Adrenal gland (tissue), 12 donors: ENCODE data around the gene LIMK1. TPM values are rescaled to one million over a fixed set of nuclear protein-coding genes. Genes with fewer than 3 reads are reported as not detected.

ENCODE experiments used
- DNase-seq, 7 donors: peaks; one replicate each; pipeline ENCODE4 v3.0.0-alpha.2; 2019 to 2020
- H3K27ac ChIP-seq, 5 donors: fragments of 200-600 bp; sonication (generic) in 4 of 5; 1 replicate in 3 of 5; 2 replicates in 2 of 5; pipeline versions ENCODE4 v1.5.1 to v1.8.0; 2016 to 2020; ENCODE audit warnings: mild to moderate bottlenecking in 1 of 5
- H3K27me3 ChIP-seq: fragments of 200-600 bp; 2 replicates; pipeline ENCODE4 v1.8.0; 2021
- H3K36me3 ChIP-seq, 2 donors: fragments of 200-600 bp; replicated peaks in 1 of 2; 1 replicate in 1 of 2; 2 replicates in 1 of 2; pipeline versions ENCODE4 v1.5.1 to v1.8.0; 2018 to 2022
- H3K4me1 ChIP-seq, 2 donors: fragments of 200-600 bp; replicated peaks in 1 of 2; 1 replicate in 1 of 2; 2 replicates in 1 of 2; pipeline versions ENCODE4 v1.5.1 to v1.8.0; 2018 to 2021
- H3K4me3 ChIP-seq, 4 donors: fragments of 200-600 bp; sonication (generic) in 3 of 4; one replicate each; pipeline ENCODE4 v1.5.1; 2016 to 2018
- H3K9me3 ChIP-seq, 3 donors: fragments of 200-600 bp; sonication (generic) in 1 of 3; replicated peaks in 1 of 3; 1 replicate in 2 of 3; 2 replicates in 1 of 3; pipeline versions ENCODE4 v1.5.1 to v1.8.0; 2016 to 2021
- POLR2A ChIP-seq, 2 donors: fragments of 450-650 bp; IDR thresholded peaks; one replicate each; pipeline ENCODE4 v1.6.1; 2017; ENCODE audit warnings: antibody characterized with exemption in 2 of 2, mild to moderate bottlenecking in 2 of 2, moderate library complexity in 1 of 2
- WGBS, 4 donors: extraction: QIAGEN DNeasy Blood & Tissue Kit in 2 of 4; methylation state at CpG; one replicate each; pipeline versions ENCODE4 v1.1.5 to v1.1.7; 2013 to 2017; 5-methylcytosine and 5-hydroxymethylcytosine counted together
- intact Hi-C, 2 donors: fragments of 100-400 bp; cut with DNase I; formaldehyde crosslinking; loops; one replicate each; pipeline versions ENCODE4 v1.14.1 to v1.15.0; 2022 to 2023
- polyA plus RNA-seq, 3 donors: library from polyadenylated mRNA; stranded (reverse); fragments of 200-250 nt in 2 of 3; fragments of 350-450 nt in 1 of 3; fragmentation: Illumina TruSeq in 1 of 3; extraction: RNeasy Lipid Tissue Mini Kit (QIAGEN cat#74804) in 1 of 3; gene quantifications; one replicate each; pipeline ENCODE4 v1.2.3, GENCODE V29; 2013 to 2014
- total RNA-seq, 9 donors: library from RNA; depleted of rRNA in 4 of 9; stranded (reverse); fragments of >200 nt in 4 of 9; fragments of 120-200 nt in 1 of 9; fragmentation: NEBNext Ultra II Directional in 1 of 9; extraction: Animal tissue kit (Norgen Biotek cat#: 25700) in 1 of 9; gene quantifications; one replicate each; pipeline versions ENCODE4 v1.1.0 to v1.2.4, GENCODE V29; 2013 to 2023
- TF ChIP-seq, protein P1 (sequence below), 6 experiments: fragments of 450-650 bp in 4 of 6; fragments of 200-600 bp in 2 of 6; sonication (generic) in 1 of 6; IDR thresholded peaks; 1 replicate in 5 of 6; 2 replicates in 1 of 6; pipeline versions ENCODE4 v1.5.1 to v1.8.0; 2016 to 2021; ENCODE audit warnings: antibody characterized with exemption in 6 of 6, mild to moderate bottlenecking in 2 of 6, moderate library complexity in 1 of 6
- donor health status: healthy with polysubstance abuse.
- donor health status: Bipolar disorder and iron deficiency.
- donor health status: DM: yes; HTN: yes; CAD: no.
- donor health status: DM: no; HTN: no; CAD: no.
- donor health status: DM: no; HTN: no; CAD: no.
- donor health status: DM: yes; HTN: yes; CAD: no.

The LIMK1 gene
- total and polyA plus RNA-seq, 12 donors = 7.2 to 32.1 (median 19.8) TPM

DNA sequence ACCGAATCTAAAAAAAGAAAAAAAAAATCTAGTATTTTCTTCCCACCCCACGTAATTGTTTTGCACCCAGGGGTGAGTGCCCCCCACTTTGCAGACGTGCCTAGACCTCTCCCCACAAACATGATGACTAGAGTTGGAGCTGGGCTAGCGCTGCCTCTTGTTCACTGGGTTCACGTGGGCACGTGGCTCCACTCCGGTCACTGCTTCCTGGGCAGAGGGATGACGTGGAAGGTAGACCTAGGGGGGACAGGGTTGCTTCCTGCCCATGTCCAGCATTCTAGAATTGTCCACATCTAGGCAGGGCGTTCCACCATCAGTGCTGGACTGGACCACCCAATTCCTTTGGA, 861 bp upstream of the LIMK1 start:
- TF ChIP-seq POLR2A (IDR thresholded peaks at IDR 0.05) = no peak
- TF ChIP-seq, protein P1, sequence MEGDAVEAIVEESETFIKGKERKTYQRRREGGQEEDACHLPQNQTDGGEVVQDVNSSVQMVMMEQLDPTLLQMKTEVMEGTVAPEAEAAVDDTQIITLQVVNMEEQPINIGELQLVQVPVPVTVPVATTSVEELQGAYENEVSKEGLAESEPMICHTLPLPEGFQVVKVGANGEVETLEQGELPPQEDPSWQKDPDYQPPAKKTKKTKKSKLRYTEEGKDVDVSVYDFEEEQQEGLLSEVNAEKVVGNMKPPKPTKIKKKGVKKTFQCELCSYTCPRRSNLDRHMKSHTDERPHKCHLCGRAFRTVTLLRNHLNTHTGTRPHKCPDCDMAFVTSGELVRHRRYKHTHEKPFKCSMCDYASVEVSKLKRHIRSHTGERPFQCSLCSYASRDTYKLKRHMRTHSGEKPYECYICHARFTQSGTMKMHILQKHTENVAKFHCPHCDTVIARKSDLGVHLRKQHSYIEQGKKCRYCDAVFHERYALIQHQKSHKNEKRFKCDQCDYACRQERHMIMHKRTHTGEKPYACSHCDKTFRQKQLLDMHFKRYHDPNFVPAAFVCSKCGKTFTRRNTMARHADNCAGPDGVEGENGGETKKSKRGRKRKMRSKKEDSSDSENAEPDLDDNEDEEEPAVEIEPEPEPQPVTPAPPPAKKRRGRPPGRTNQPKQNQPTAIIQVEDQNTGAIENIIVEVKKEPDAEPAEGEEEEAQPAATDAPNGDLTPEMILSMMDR (IDR thresholded peaks at IDR 0.05) = no peak
- intact Hi-C loops = loop anchor here in 1 of 2 donors (5.0 kb wide), 1 partner anchor 100 kb away; no protein-coding TSS in a partner anchor
- no peak for DNase-seq

DNA sequence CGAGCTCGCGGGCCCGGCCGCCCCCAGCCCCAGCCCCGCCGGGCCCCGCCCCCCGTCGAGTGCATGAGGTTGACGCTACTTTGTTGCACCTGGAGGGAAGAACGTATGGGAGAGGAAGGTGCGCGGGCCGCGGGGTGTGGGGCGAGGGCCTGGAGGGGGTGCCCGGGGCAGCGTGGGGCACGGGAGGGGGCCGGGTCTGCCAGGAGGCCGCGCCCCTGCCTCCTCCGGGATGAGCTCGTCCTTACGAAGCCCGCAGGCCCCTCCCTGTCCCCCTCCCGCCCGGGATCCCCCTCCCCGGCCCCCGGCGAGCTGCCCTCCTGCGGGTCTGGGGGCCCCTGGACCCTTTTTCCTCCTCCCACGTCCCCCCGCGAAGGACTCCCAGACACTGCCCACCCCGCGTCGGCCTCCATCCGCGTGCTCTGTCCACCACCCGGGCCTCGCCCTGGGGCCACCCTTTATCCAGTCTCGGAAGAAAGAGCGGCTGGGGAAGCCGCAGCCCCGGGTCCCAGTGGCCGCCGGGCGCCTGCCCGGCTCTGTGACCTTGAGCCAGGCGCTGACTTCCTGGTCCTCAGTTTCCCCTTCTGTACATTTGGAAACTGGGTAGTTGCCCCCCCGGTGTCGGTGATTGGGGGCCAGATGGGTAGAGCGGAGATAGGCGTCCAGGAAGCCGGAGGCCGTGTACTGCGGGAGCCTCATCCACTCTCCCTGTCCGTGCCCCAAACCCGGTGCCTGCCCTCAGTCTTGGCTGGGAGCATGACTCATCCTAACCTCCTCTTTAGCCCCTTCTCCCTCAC, 521 bp downstream of the LIMK1 start:
- WGBS, 4 donors = 0 to 1% (median 0%) methylated on average over 4 to 59 of the region's 61 CpGs
- TF ChIP-seq POLR2A (IDR thresholded peaks at IDR 0.05) = peak in 1 of 2 donors; percentile 14
- TF ChIP-seq, protein P1 (IDR thresholded peaks at IDR 0.05) = no peak
- no peaks in the 10 kb centered on the region for H3K9me3 ChIP-seq
- peak overlapping the region in 3 of 5 donors; percentile 1 to 75 (median 57) for H3K27ac ChIP-seq
- H3K36me3 ChIP-seq = no peaks in the 10 kb centered on the region
- intact Hi-C loops = loop anchor here in 1 of 2 donors (5.0 kb wide), 1 partner anchor 98 kb away; no protein-coding TSS in a partner anchor
- peak in 6 of 7 donors; percentile 51 to 63 (median 60) for DNase-seq
- peaks cover 16 to 21% of the 10 kb centered on the region in 2 donors for H3K4me1 ChIP-seq
- H3K27me3 ChIP-seq = no peaks in the 10 kb centered on the region
- peak overlapping the region in 2 of 4 donors; percentile 73 to 79 for H3K4me3 ChIP-seq

More for the DNA sequence above, 861 bp upstream of the LIMK1 start:
- H3K4me1 ChIP-seq = peaks cover 16 to 21% of the 10 kb centered on the region in 2 donors
- no peaks in the 10 kb centered on the region for H3K9me3 ChIP-seq
- H3K36me3 ChIP-seq = no peaks in the 10 kb centered on the region
- no peaks in the 10 kb centered on the region for H3K27me3 ChIP-seq
- no peak overlapping the region for H3K27ac ChIP-seq
- no peak overlapping the region for H3K4me3 ChIP-seq
- WGBS, 4 donors = 78 to 93% (median 87%) methylated on average over 5 to 9 of the region's 9 CpGs

DNA sequence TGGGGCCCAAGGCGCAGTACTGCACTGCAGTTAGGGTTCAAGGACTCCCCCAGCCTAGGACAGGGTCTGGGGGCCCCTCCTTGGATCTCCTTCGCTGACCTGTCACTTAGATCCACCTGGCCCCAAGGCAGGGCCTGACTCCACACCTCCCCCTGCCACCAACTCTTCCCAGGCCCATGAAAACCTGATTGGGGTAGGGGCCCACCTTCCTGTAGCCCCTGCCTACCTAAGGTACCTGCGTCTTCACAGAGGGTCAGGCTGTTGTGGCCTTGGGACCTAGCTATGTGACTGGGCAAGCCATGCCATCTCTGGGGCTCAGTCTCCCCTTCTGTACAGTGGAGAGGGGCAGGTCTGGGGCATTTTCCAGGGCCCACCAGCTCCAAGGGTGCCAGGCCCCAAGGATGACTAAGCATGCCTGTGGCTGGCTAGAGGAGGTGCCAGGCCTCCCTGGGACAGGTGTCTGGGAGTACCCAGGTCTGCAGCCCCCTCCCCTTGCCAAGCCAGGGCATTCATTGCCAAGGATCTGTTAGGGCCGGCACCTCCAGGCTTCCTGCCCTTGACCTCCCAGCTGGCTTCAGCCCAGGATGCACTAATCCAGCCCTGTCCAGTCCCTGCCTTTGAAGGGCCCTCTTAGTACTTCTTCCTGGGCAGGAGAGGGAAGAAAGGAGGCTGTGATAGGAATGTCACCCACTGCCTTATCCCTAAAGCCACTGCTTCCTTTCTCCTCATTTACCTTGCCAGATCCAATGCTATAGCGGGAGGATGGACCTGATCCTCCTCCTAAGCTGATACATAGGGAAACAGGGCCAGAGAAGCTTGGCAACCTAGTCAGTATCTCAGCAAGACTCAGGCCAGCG, 1.3 kb downstream of the LIMK1 start:
- no peak for TF ChIP-seq POLR2A (IDR thresholded peaks at IDR 0.05)
- TF ChIP-seq, protein P1 (IDR thresholded peaks at IDR 0.05) = no peak
- Histone ChIP-seq H3K27me3 (no peaks in the 10 kb centered on the region), H3K27ac (peak overlapping the region in 3 of 5 donors; percentile 1 to 75 (median 57)), H3K4me1 (peaks cover 16 to 21% of the 10 kb centered on the region in 2 donors), H3K4me3 (peak overlapping the region in 2 of 4 donors; percentile 73 to 79), H3K9me3 (no peaks in the 10 kb centered on the region), H3K36me3 (no peaks in the 10 kb centered on the region)
- intact Hi-C loops = loop anchor here in 1 of 2 donors (5.0 kb wide), 1 partner anchor 97 kb away; no protein-coding TSS in a partner anchor
- whole genome bisulfite sequencing, 4 donors = 51 to 80% (median 59%) methylated on average over 3 to 6 of the region's 6 CpGs
- peak in 1 of 7 donors; percentile 23 for DNase-seq
